ENCODE results near the gene CEMIP2.

The CEMIP2 gene

DNA sequence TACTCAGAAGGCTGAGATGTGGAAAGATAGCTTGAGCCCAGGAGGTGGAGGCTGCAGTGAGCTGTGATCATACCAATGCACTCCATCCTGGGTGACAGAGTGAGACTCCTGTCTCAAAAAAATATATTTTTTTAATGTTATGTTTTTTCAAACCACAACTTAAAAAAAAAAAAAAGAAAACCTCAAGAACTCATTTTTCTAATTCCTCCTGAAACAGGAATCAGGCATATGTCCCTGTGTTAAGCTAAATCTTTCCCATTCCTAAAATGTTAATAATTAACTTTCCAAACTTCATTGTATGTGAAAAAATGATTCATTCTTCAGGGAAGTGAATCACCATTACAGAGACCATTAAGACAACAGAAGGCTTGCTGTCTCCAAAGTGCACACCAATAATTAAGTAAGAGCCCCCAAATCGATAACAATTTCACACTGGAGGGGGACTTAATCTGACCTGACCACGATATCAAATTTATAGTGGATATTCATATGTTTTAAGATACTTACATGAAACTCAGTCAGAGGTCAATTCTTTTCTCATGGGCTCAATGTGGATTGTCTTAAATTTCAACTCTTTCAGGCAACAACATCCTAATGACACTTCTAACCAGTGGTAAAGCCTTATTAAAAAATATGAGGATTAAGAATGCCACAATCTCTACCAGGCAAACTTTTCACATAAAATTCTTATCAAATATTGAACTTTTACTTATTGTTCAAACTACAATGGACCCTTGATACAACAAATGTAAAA lies 5.2 kb downstream of the CEMIP2 start:
- Mint-ChIP-seq H3K4me1 (peaks cover 64% of the 10 kb centered on the region), H3K36me3 (peaks cover 5% of the 10 kb centered on the region), H3K27me3 (no peaks in the 10 kb centered on the region), H3K27ac (no peak overlapping the region), H3K4me3 (no peak overlapping the region), H3K9me3 (no peaks in the 10 kb centered on the region)
- ATAC-seq = no peak

DNA sequence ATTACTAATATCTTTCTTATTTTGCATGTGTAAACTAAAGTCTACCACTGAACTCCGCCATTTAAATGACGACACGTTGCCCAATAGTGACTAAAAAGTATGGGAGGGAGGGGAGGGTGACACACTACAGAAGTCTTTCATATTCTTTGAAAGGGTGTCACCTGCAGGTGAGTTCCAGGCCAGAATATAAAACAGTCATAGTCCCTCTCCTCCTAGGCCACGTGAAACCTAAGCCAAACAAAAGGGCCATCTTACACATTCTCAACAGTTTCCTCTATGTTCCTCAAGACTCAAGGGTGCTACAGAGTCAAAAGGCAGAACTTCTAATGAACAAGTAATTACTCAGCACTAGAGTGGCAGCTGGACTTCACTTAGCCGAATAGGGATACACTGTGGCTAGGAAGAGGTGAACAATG lies 6.4 kb downstream of the CEMIP2 start:
- Mint-ChIP-seq H3K4me3 (no peak overlapping the region), H3K9me3 (no peaks in the 10 kb centered on the region), H3K4me1 (peaks cover 58% of the 10 kb centered on the region), H3K27ac (no peak overlapping the region), H3K27me3 (no peaks in the 10 kb centered on the region), H3K36me3 (peaks cover 5% of the 10 kb centered on the region)
- no peak for ATAC-seq

DNA sequence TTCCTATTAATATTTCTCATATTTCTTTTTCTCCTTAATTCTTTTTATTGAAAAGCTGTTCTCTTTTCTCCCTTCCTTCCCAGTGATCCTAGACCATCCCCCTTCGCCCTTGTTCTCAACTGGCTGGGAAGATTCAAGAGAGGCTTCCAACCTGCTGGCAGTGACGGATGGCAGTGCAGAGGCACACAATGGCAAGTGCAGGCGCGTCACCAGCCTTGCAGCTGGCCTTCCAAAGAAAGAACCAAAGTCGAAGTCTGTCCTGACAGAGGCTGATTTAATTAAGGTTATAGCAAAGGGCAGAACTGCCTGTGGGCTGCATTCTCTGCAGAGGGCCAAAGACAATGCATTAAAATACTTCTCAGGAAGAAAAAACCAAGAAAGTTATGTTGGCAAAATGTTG lies 7.4 kb downstream of the CEMIP2 start:
- H3K27me3 Mint-ChIP-seq = no peaks in the 10 kb centered on the region
- no peaks in the 10 kb centered on the region for H3K9me3 Mint-ChIP-seq
- H3K36me3 Mint-ChIP-seq = peaks cover 5% of the 10 kb centered on the region
- no peak overlapping the region for H3K27ac Mint-ChIP-seq
- no peak for ATAC-seq
- no peak overlapping the region for H3K4me3 Mint-ChIP-seq
- peaks cover 52% of the 10 kb centered on the region for H3K4me1 Mint-ChIP-seq

- no peaks in the 10 kb centered on the region for H3K27me3 Mint-ChIP-seq
- peaks cover 31% of the 10 kb centered on the region for H3K4me1 Mint-ChIP-seq
- H3K4me3 Mint-ChIP-seq = no peak overlapping the region
- no peaks in the 10 kb centered on the region for H3K9me3 Mint-ChIP-seq
- peaks cover 5% of the 10 kb centered on the region for H3K36me3 Mint-ChIP-seq
- ATAC-seq = no peak
- no peak overlapping the region for H3K27ac Mint-ChIP-seq
Measured at GRCh38 chr9:71758785-71759184, 9.5 kb downstream of the CEMIP2 start.

GRCh38 chr9:71758277-71758676 lies 10.0 kb downstream of the CEMIP2 start:
- H3K4me1 Mint-ChIP-seq = peaks cover 29% of the 10 kb centered on the region
- H3K4me3 Mint-ChIP-seq = no peak overlapping the region
- H3K27me3 Mint-ChIP-seq = no peaks in the 10 kb centered on the region
- no peak overlapping the region for H3K27ac Mint-ChIP-seq
- no peaks in the 10 kb centered on the region for H3K9me3 Mint-ChIP-seq
- no peak for ATAC-seq
- H3K36me3 Mint-ChIP-seq = peaks cover 5% of the 10 kb centered on the region

DNA sequence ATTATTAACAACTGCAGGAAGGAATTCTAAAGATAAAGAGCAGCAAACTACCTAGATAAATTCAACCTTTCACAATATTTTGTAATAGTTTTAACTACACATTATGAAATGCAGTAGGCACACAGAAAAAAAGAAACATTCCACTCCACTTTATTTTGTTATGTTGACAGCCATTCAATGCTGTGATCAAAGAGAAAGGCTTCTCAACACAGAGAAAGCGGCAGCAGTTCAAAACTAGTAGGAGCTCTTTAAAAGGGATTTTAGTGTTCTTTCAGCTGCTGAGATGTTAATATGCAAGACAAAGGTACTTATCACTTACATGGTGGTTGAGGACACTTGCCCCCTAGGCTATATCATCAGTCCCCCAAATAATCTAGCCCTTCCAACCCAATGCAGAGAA lies 11.6 kb downstream of the CEMIP2 start:
- H3K4me3 Mint-ChIP-seq = no peak overlapping the region
- H3K36me3 Mint-ChIP-seq = peaks cover 5% of the 10 kb centered on the region
- ATAC-seq = no peak
- no peaks in the 10 kb centered on the region for H3K9me3 Mint-ChIP-seq
- no peaks in the 10 kb centered on the region for H3K27me3 Mint-ChIP-seq
- no peak overlapping the region for H3K27ac Mint-ChIP-seq
- H3K4me1 Mint-ChIP-seq = peaks cover 36% of the 10 kb centered on the region

DNA sequence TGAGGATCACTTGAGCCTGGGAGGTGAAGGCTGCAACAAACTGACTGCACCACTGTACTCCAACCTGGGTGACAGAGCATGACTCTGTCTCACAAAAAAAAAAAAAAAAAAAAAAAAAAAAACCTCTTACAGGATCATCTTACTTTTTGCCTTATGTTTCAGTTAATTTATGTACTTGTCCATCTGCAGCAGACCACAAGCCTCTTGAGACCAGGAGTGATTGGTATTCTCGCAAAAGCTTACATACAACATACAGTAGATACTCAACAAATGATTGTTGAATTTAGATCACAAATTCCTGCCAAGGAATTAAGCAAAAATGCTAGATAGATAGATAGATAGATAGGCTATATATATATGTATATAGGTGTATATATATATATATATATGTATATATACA lies 12.4 kb downstream of the CEMIP2 start:
- Mint-ChIP-seq H3K27ac (no peak overlapping the region), H3K9me3 (no peaks in the 10 kb centered on the region), H3K36me3 (peaks cover 2% of the 10 kb centered on the region), H3K4me3 (no peak overlapping the region), H3K27me3 (no peaks in the 10 kb centered on the region), H3K4me1 (peaks cover 27% of the 10 kb centered on the region)
- no peak for ATAC-seq

GRCh38 chr9:71755230-71755629 lies 13.1 kb downstream of the CEMIP2 start:
- no peak for ATAC-seq
- Mint-ChIP-seq H3K36me3 (peaks cover under 1% of the 10 kb centered on the region), H3K27me3 (no peaks in the 10 kb centered on the region), H3K27ac (no peak overlapping the region), H3K4me3 (no peak overlapping the region), H3K4me1 (peaks cover 21% of the 10 kb centered on the region), H3K9me3 (no peaks in the 10 kb centered on the region)

DNA sequence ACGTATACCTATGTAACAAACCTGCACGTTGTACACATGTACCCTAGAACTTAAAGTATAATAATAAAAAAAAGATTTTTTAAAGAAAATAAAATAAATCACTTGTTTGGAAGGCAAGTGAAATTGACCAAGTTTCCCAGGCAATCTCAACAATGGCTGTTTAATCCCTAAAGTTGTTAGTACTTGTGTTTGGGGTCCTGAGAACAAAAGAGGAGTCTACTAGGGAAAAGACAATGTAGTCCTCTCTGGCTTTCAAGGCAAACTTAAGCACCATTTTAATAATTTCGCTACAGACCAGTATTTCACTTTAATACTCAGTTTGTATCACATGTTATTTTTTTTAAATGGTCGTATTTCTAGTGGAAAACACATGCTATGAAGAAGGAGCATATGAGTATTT lies 14.2 kb downstream of the CEMIP2 start:
- H3K27ac Mint-ChIP-seq = no peak overlapping the region
- H3K9me3 Mint-ChIP-seq = no peaks in the 10 kb centered on the region
- peaks cover 20% of the 10 kb centered on the region for H3K4me1 Mint-ChIP-seq
- ATAC-seq = no peak
- no peak overlapping the region for H3K4me3 Mint-ChIP-seq
- H3K36me3 Mint-ChIP-seq = peaks cover 5% of the 10 kb centered on the region
- H3K27me3 Mint-ChIP-seq = no peaks in the 10 kb centered on the region

DNA sequence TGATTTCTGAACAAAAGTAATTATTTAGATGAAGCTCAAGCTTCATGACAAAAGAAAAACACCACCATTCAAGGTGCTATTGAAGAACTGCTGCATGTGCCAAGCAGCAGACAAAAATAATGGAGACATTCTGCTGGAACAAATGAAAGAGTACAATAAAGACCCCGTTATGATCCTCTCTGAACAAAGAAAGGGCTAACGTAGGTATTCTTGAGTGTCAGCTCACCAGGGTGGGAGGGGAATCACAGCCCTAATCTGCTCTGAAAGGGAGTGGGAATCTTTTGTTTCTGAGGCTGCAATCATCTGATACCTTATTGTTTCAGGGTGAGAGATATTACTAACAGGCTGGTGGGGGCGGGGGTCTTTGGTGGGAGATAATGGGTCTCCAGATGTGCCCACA lies 15.4 kb downstream of the CEMIP2 start:
- H3K9me3 Mint-ChIP-seq = no peaks in the 10 kb centered on the region
- no peak overlapping the region for H3K27ac Mint-ChIP-seq
- H3K36me3 Mint-ChIP-seq = peaks cover 11% of the 10 kb centered on the region
- H3K4me1 Mint-ChIP-seq = peaks cover 25% of the 10 kb centered on the region
- no peaks in the 10 kb centered on the region for H3K27me3 Mint-ChIP-seq
- no peak for ATAC-seq
- no peak overlapping the region for H3K4me3 Mint-ChIP-seq

DNA sequence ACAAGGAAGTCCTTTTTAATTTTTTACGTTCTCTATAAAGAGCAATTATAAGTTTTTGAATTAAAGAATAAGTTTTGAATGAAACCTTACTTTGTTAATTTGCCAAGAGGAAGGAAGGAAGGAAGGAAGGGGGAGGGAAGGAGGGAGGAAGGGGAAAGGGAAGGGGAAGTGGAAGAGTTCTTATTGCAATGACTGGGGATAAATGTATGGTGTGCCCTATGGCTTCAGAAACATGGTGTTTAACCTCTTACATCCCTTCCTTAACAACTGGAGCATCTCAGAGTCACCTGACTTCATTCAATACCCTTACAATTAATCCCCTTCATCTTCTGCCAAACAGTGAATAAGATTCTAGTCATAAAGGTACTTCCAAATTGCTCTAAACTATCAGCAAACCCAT lies 16.0 kb downstream of the CEMIP2 start:
- Mint-ChIP-seq H3K27ac (no peak overlapping the region), H3K27me3 (no peaks in the 10 kb centered on the region), H3K36me3 (peaks cover 17% of the 10 kb centered on the region), H3K4me1 (peaks cover 31% of the 10 kb centered on the region), H3K4me3 (no peak overlapping the region), H3K9me3 (no peaks in the 10 kb centered on the region)
- no peak for ATAC-seq

GRCh38 chr9:71748280-71748743 lies 20.0 kb downstream of the CEMIP2 start:
- Mint-ChIP-seq H3K27ac (no peak overlapping the region), H3K9me3 (no peaks in the 10 kb centered on the region), H3K36me3 (peaks cover 39% of the 10 kb centered on the region), H3K4me3 (no peak overlapping the region), H3K27me3 (no peaks in the 10 kb centered on the region), H3K4me1 (peaks cover 24% of the 10 kb centered on the region)
- ATAC-seq = no peak

- Mint-ChIP-seq H3K4me1 (peaks cover 20% of the 10 kb centered on the region), H3K27ac (no peak overlapping the region)
Measured at GRCh38 chr9:71747576-71747975, 20.7 kb downstream of the CEMIP2 start.

GRCh38 chr9:71746758-71747125 lies 21.6 kb downstream of the CEMIP2 start:
- Mint-ChIP-seq H3K36me3 (peaks cover 39% of the 10 kb centered on the region), H3K9me3 (no peaks in the 10 kb centered on the region), H3K4me3 (no peak overlapping the region), H3K27ac (no peak overlapping the region), H3K4me1 (peaks cover 13% of the 10 kb centered on the region), H3K27me3 (no peaks in the 10 kb centered on the region)
- ATAC-seq = no peak

More at GRCh38 chr9:71747576-71747975, 20.7 kb downstream of the CEMIP2 start:
- Mint-ChIP-seq H3K36me3 (peaks cover 39% of the 10 kb centered on the region), H3K4me3 (no peak overlapping the region), H3K27me3 (no peaks in the 10 kb centered on the region), H3K9me3 (no peaks in the 10 kb centered on the region)
- ATAC-seq = no peak

DNA sequence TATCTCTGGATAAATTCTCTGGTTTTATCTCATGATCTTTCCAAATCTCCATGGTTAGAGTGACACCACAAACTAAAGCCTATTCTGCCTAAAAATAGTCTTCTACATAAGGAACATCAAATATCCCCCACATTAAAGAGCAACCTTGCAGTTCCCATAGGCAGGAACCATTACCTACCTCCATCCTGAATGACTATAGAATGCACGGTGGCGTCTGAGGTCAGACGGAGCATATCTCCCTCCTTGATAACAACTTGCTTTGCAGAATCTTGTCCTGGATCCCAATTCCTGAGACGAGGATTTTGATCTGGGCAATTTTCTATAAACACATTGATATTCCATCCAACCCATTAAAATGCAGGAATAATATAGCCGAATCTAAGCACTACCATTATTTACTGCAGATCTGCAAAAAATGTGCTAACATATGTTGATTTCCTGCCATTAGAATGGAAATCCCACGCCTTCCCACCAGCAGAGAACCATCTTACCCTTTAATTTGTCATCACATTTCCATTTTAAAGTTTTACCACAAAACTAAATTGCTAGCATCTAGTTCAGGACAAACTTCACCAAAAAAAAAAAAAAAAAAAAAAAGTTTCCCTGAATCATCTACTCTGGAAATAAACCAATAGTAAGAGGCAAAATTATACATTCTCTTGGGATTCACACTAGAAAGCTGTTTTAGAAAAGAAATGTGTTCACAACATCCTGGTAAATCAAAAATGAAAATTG lies 22.1 kb downstream of the CEMIP2 start:
- no peak overlapping the region for H3K4me3 Mint-ChIP-seq
- no peak overlapping the region for H3K27ac Mint-ChIP-seq
- peaks cover 39% of the 10 kb centered on the region for H3K36me3 Mint-ChIP-seq
- H3K9me3 Mint-ChIP-seq = no peaks in the 10 kb centered on the region
- ATAC-seq = no peak
- no peaks in the 10 kb centered on the region for H3K27me3 Mint-ChIP-seq
- peaks cover 13% of the 10 kb centered on the region for H3K4me1 Mint-ChIP-seq

All from stimulated activated memory B cell treated with anti-CD40 and anti-IgM and Interleukin-4, amounts not matched to agents 10 μg/mL and 1 μg/mL and 100 μg/mL, for 72 hours (primary cell).